ENCODE data around the gene DRAXIN. TPM values are rescaled to one million over a fixed set of nuclear protein-coding genes. Genes with fewer than 3 reads are reported as not detected.

The DRAXIN gene
- polyA plus RNA-seq, 1 experiment = 0.04 TPM

DNA sequence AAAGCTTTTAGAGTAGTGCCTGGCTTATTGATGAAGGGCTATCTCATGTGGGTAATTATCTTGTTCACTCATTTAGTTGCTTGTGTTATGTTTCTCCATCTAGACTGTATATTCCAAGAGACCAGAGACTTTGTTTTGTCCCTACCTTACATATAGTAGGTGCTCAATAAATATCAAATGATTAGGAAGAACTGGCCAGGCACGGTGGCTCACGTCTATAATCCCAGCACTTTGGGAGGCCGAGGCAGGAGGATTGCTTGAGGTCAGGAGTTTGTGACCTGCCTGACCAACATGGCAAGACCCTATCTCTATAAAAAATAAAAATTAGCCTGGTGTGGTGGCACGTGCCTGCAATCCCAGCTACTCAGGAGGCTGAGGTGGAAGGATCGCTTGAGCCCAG is 46.2 kb upstream of the DRAXIN start:
- Histone ChIP-seq H3K27ac (ENCODE audit: low read depth, low read length) (no peak overlapping the region), H3K9me3 (ENCODE audit: control insufficient read depth, insufficient read depth, low read length) (no peaks in the 10 kb centered on the region; the same call in 1 of the 2 replicates), H3K27me3 (ENCODE audit: control insufficient read depth, insufficient read depth, low read length) (peaks cover 21% of the 10 kb centered on the region), H3K4me3 (ENCODE audit: low read depth, low read length) (no peak overlapping the region)
- DNase-seq (ENCODE audit: low read depth, low spot score) = no peak
- ChIA-PET CTCF (interaction anchor here (0.6 to 10.6 kb wide), 22 partner anchors 8 to 608 kb away, joined by 3 to 283 read pairs (median 5); partner anchors contain the start of genes FBXO6 and MTOR), POLR2A (no interaction called here)
- TF ChIP-seq CTCF (IDR thresholded peaks at IDR 0.05; ENCODE audit: low read depth, low read length) = no peak

GRCh38 chr1:11645670-11646265 is 45.7 kb upstream of the DRAXIN start:
- no peak overlapping the region for H3K27ac ChIP-seq (ENCODE audit: low read depth, low read length)
- H3K27me3 ChIP-seq (ENCODE audit: control insufficient read depth, insufficient read depth, low read length) = peaks cover 25% of the 10 kb centered on the region
- peak; percentile 80 for TF ChIP-seq CTCF (IDR thresholded peaks at IDR 0.05; ENCODE audit: low read depth, low read length)
- no peak overlapping the region for H3K4me3 ChIP-seq (ENCODE audit: low read depth, low read length)
- H3K9me3 ChIP-seq (ENCODE audit: control insufficient read depth, insufficient read depth, low read length) = no peaks in the 10 kb centered on the region; the same call in 1 of the 2 replicates
- CTCF ChIA-PET = interaction anchor here (0.6 to 10.6 kb wide), 23 partner anchors 8 to 608 kb away, joined by 3 to 283 read pairs (median 3); partner anchors contain the start of genes FBXO6 and MTOR
- POLR2A ChIA-PET = interaction anchor here (0.6 kb wide), 1 partner anchor 11 kb away, joined by 4 read pairs; no protein-coding TSS in a partner anchor
- peak; percentile 23 for DNase-seq (ENCODE audit: low read depth, low spot score)

GRCh38 chr1:11646317-11646716 is 45.2 kb upstream of the DRAXIN start:
- no peak for TF ChIP-seq CTCF (IDR thresholded peaks at IDR 0.05; ENCODE audit: low read depth, low read length)
- CTCF ChIA-PET = interaction anchor here (0.6 to 10.6 kb wide), 20 partner anchors 9 to 609 kb away, joined by 3 to 283 read pairs (median 4); partner anchors contain the start of genes FBXO6 and MTOR
- POLR2A ChIA-PET = interaction anchor here (0.6 kb wide), 1 partner anchor 10 kb away, joined by 4 read pairs; no protein-coding TSS in a partner anchor
- Histone ChIP-seq H3K27me3 (ENCODE audit: control insufficient read depth, insufficient read depth, low read length) (peaks cover 26% of the 10 kb centered on the region), H3K4me3 (ENCODE audit: low read depth, low read length) (no peak overlapping the region), H3K27ac (ENCODE audit: low read depth, low read length) (no peak overlapping the region), H3K9me3 (ENCODE audit: control insufficient read depth, insufficient read depth, low read length) (no peaks in the 10 kb centered on the region; the same call in 1 of the 2 replicates)
- no peak for DNase-seq (ENCODE audit: low read depth, low spot score)

GRCh38 chr1:11647333-11647732 is 44.2 kb upstream of the DRAXIN start:
- peaks cover 26% of the 10 kb centered on the region for H3K27me3 ChIP-seq (ENCODE audit: control insufficient read depth, insufficient read depth, low read length)
- no peaks in the 10 kb centered on the region; the same call in 1 of the 2 replicates for H3K9me3 ChIP-seq (ENCODE audit: control insufficient read depth, insufficient read depth, low read length)
- TF ChIP-seq CTCF (IDR thresholded peaks at IDR 0.05; ENCODE audit: low read depth, low read length) = no peak
- ChIA-PET CTCF (interaction anchor here (0.5 to 10.6 kb wide), 4 partner anchors 374 to 610 kb away, joined by 3 to 283 read pairs (median 8); partner anchors contain the start of gene UBIAD1), POLR2A (no interaction called here)
- H3K4me3 ChIP-seq (ENCODE audit: low read depth, low read length) = no peak overlapping the region
- H3K27ac ChIP-seq (ENCODE audit: low read depth, low read length) = no peak overlapping the region
- DNase-seq (ENCODE audit: low read depth, low spot score) = no peak

DNA sequence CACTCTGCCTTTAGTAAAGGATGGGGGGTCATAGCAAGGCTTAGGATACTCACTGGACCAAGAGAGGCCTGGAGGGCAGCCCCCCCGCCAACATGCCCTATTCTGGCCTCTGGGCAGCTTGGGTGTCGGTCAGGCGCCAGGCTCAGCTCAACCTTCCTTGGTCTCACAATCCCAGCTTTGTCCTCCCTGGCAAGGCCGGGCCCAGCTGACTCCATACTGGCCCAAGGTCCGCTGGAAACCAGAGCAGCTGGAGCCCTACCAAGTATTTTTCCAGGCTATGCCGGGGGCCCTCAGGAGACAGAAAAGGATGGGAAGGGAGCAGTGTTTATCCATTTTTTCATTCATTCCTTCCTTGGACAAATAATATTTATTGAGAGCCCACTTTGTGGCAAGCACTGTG is 43.5 kb upstream of the DRAXIN start:
- DNase-seq (ENCODE audit: low read depth, low spot score) = no peak
- Histone ChIP-seq H3K27ac (ENCODE audit: low read depth, low read length) (no peak overlapping the region), H3K4me3 (ENCODE audit: low read depth, low read length) (no peak overlapping the region), H3K27me3 (ENCODE audit: control insufficient read depth, insufficient read depth, low read length) (peaks cover 31% of the 10 kb centered on the region), H3K9me3 (ENCODE audit: control insufficient read depth, insufficient read depth, low read length) (no peaks in the 10 kb centered on the region; the same call in 1 of the 2 replicates)
- CTCF ChIA-PET = interaction anchor here (2.2 to 10.6 kb wide), 2 partner anchors 405 to 610 kb away, joined by 13 to 283 read pairs; no protein-coding TSS in a partner anchor
- POLR2A ChIA-PET = no interaction called here
- no peak for TF ChIP-seq CTCF (IDR thresholded peaks at IDR 0.05; ENCODE audit: low read depth, low read length)
